Measurements from ENCODE around the gene PTPRK. TPM values are rescaled to one million over a fixed set of nuclear protein-coding genes. Genes with fewer than 3 reads are reported as not detected.

The PTPRK gene
- total and polyA plus RNA-seq, 2 of the 8 experiments (the other 6 are each of a cell fraction or from before 2014, with no cell fraction given): 11.4 to 47.3 TPM

GRCh38 chr6:128504003-128504654 lies 16.3 kb downstream of the PTPRK start:
- Histone ChIP-seq H2BK15ac (ENCODE audit: low read length) (no peak overlapping the region), H3K23me2 (ENCODE audit: low read depth, low read length) (no peaks in the 10 kb centered on the region), H2AFZ (ENCODE audit: low read length) (no peak overlapping the region), H4K5ac (ENCODE audit: insufficient read length, low read depth, low read length) (no peak overlapping the region), H2BK20ac (ENCODE audit: low read length) (no peak overlapping the region), H3K4me3 (ENCODE audit: extremely low read depth in 1 of 4, insufficient read depth in 2 of 4, low read depth in 3 of 4, low read length in 4 of 4) (no peak overlapping the region), H3K79me2 (ENCODE audit: control insufficient read depth in 1 of 2, insufficient read depth in 2 of 2, low read length in 2 of 2) (peaks cover 5 to 79% of the 10 kb centered on the region in 2 experiments; a peak in 2 of 4 replicates), H3K56ac (replicated peaks; ENCODE audit: insufficient read length, low read depth, low read length) (no peak overlapping the region), H2AK5ac (ENCODE audit: low read depth, low read length) (no peak overlapping the region), H4K91ac (replicated peaks; ENCODE audit: insufficient read length, low read length) (no peak overlapping the region), H3K23ac (ENCODE audit: insufficient read length) (no peak overlapping the region), H3K9ac (replicated peaks in 1 of 4; ENCODE audit: extremely low read depth in 1 of 4, low read depth in 3 of 4, low read length in 3 of 4) (no peak overlapping the region; a peak in 1 of 7 replicates), H2BK120ac (replicated peaks; ENCODE audit: low read depth, low read length) (no peak overlapping the region), H3K27me3 (replicated peaks in 1 of 4; ENCODE audit: control insufficient read depth in 3 of 4, extremely low read depth in 1 of 4, insufficient read depth in 3 of 4, low read length in 3 of 4) (no peaks in the 10 kb centered on the region), H2BK5ac (ENCODE audit: low read depth, low read length) (no peak overlapping the region), H3K9me3 (ENCODE audit: insufficient read depth in 2 of 2, low read depth in 1 of 2, low read length in 1 of 2) (no peaks in the 10 kb centered on the region), H3K4me2 (ENCODE audit: insufficient read depth in 1 of 2, low read depth in 2 of 2, low read length in 2 of 2) (no peak overlapping the region), H2BK12ac (ENCODE audit: low read depth, low read length) (no peak overlapping the region), H3K79me1 (ENCODE audit: low read depth, low read length) (peaks cover 5% of the 10 kb centered on the region), H4K20me1 (replicated peaks in 1 of 2; ENCODE audit: control insufficient read depth in 1 of 2, insufficient read depth in 2 of 2, low read length in 2 of 2) (peaks cover 1 to 4% of the 10 kb centered on the region in 2 experiments), H3K27ac (ENCODE audit: low read depth, low read length) (no peak overlapping the region), H3K4ac (replicated peaks; ENCODE audit: insufficient read length, low read depth, low read length) (no peak overlapping the region), H3K18ac (ENCODE audit: extremely low read depth, low read length) (no peak overlapping the region), H4K8ac (ENCODE audit: extremely low read depth, insufficient read depth, low read length) (no peak overlapping the region), H3K4me1 (replicated peaks in 1 of 4; ENCODE audit: control insufficient read depth in 3 of 4, insufficient read depth in 4 of 4, low read length in 3 of 4) (peaks cover 3 to 14% (median 9%) of the 10 kb centered on the region in 4 experiments; a peak in 5 of 7 replicates), H3K36me3 (ENCODE audit: control insufficient read depth in 2 of 4, insufficient read depth in 4 of 4, low read length in 3 of 4) (no peaks in the 10 kb centered on the region; a peak in 1 of 8 replicates), H3K14ac (ENCODE audit: insufficient read length) (no peak overlapping the region)
- TF ChIP-seq SIN3A (conservative IDR thresholded peaks at IDR 0.05 in 1 of 2, IDR thresholded peaks at IDR 0.05 in 1 of 2; ENCODE audit: low read depth in 1 of 2, low read length in 2 of 2) (no peak), GTF2F1 (IDR thresholded peaks at IDR 0.05; ENCODE audit: borderline replicate concordance, low read depth, low read length) (no peak), SIRT6 (IDR thresholded peaks at IDR 0.05; ENCODE audit: low read length) (no peak), SIX5 (IDR thresholded peaks at IDR 0.05; ENCODE audit: low read depth, low read length) (no peak), BCL11A (IDR thresholded peaks at IDR 0.05; ENCODE audit: low read depth in 2 of 2, low read length in 2 of 2) (no peak), NRF1 (IDR thresholded peaks at IDR 0.05; ENCODE audit: low read depth, low read length) (no peak)
- WGBS, 2 experiments (ENCODE audit: extremely low coverage in 1 of 2, insufficient coverage in 1 of 2, insufficient read length in 1 of 2, insufficient replicate concordance in 2 of 2, low coverage in 1 of 2, low lambda C conversion rate in 2 of 2, missing lambda C conversion rate in 1 of 2): 85% methylated on average over 3 of the region's 3 CpGs; no CpG with 5 or more reads in 1 of the 2 experiments
- CTCF ChIA-PET (ENCODE audit: partially characterized antibody): interaction anchor here (0.9 to 1.5 kb wide), 4 partner anchors 12 to 226 kb away, joined by 3 to 7 read pairs (median 4); no protein-coding TSS in a partner anchor
- no peak for FAIRE-seq
- POLR2A ChIA-PET (ENCODE audit: partially characterized antibody): no interaction called here
- no peak for DNase-seq (ENCODE audit: low read depth in 1 of 2, low spot score in 2 of 2)
